H1 (cell line): ENCODE data around the gene GFAP. TPM values are rescaled to one million over a fixed set of nuclear protein-coding genes. Genes with fewer than 3 reads are reported as not detected.

Experiments used
- CTCF ChIA-PET: fragments of 300-600 bp; sonication (Branson Sonifier 250); formaldehyde crosslinking; loops from one replicate; lab custom pipeline; 2021; ENCODE audit not compliant: partially characterized antibody; lab: Charles Lee
- POLR2A ChIA-PET: fragments of 300-600 bp; sonication (Branson Sonifier 250); formaldehyde crosslinking; loops from one replicate; lab custom pipeline; 2021; ENCODE audit warnings: inconsistent platforms; ENCODE audit not compliant: partially characterized antibody; lab: Charles Lee
- DNase-seq, 2 experiments: peaks; one replicate each; pipeline versions ENCODE4 v3.0.0 to v3.0.0-alpha.2; 2010 to 2022; ENCODE audit warnings: low spot score in 2 of 2, low read depth in 1 of 2, mixed read lengths in 1 of 2
- FAIRE-seq: peaks from 2 replicates; lab custom pipeline; 2011; peaks lifted over from hg19 to GRCh38; lab: Jason Lieb, UNC
- H2AFZ ChIP-seq: 2 replicates; pipeline ENCODE4 v1.8.1; 2012; ENCODE audit warnings: low read length, inconsistent platforms
- H2AK5ac ChIP-seq: 2 replicates; pipeline ENCODE4 v1.6.1; 2013; ENCODE audit warnings: low read depth, low read length
- H2BK120ac ChIP-seq: replicated peaks from 2 replicates; pipeline ENCODE3; 2013; ENCODE audit warnings: low read depth, low read length, inconsistent platforms
- H2BK12ac ChIP-seq: 2 replicates; pipeline ENCODE4 v1.6.1; 2013; ENCODE audit warnings: low read depth, low read length
- H2BK15ac ChIP-seq: 2 replicates; pipeline ENCODE4 v1.6.1; 2013; ENCODE audit warnings: low read length
- H2BK20ac ChIP-seq: 2 replicates; pipeline ENCODE4 v1.6.1; 2013; ENCODE audit warnings: low read length
- H2BK5ac ChIP-seq: 2 replicates; pipeline ENCODE4 v1.6.1; 2013; ENCODE audit warnings: low read depth, low read length
- H3K14ac ChIP-seq: 2 replicates; pipeline ENCODE4 v1.6.1; 2013; ENCODE audit warnings: inconsistent platforms; ENCODE audit not compliant: insufficient read length
- H3K18ac ChIP-seq: 2 replicates; pipeline ENCODE4 v1.6.1; 2013; ENCODE audit warnings: low read length; ENCODE audit errors: extremely low read depth
- H3K23ac ChIP-seq: 2 replicates; pipeline ENCODE4 v1.6.1; 2013; ENCODE audit warnings: inconsistent platforms; ENCODE audit not compliant: insufficient read length
- H3K23me2 ChIP-seq: 2 replicates; pipeline ENCODE4 v1.6.1; 2013; ENCODE audit warnings: low read depth, low read length
- H3K27ac ChIP-seq: 2 replicates; pipeline ENCODE4 v1.6.1; 2011; ENCODE audit warnings: low read depth, low read length, inconsistent platforms
- H3K27me3 ChIP-seq, 4 experiments: replicated peaks in 1 of 4; 1 replicate in 1 of 4; 2 replicates in 3 of 4; pipeline versions ENCODE4 v1.6.1 to v1.8.1; 2011 to 2013; ENCODE audit warnings: low read length in 3 of 4, mild to moderate bottlenecking in 3 of 4, inconsistent platforms in 2 of 4, mixed read lengths in 2 of 4, moderate library complexity in 1 of 4; ENCODE audit not compliant: control insufficient read depth in 3 of 4, insufficient read depth in 3 of 4; ENCODE audit errors: extremely low read depth in 1 of 4
- H3K36me3 ChIP-seq, 4 experiments: 2 replicates each; pipeline versions ENCODE4 v1.6.1 to v1.8.1; 2011 to 2013; ENCODE audit warnings: mild to moderate bottlenecking in 4 of 4, low read length in 3 of 4, moderate library complexity in 2 of 4, control low read depth in 1 of 4, inconsistent platforms in 1 of 4; ENCODE audit not compliant: insufficient read depth in 4 of 4, control insufficient read depth in 2 of 4
- H3K4ac ChIP-seq: replicated peaks from 2 replicates; pipeline ENCODE3; 2013; ENCODE audit warnings: low read length, low read depth, mixed read lengths, inconsistent platforms; ENCODE audit not compliant: insufficient read length
- H3K4me1 ChIP-seq, 4 experiments: replicated peaks in 1 of 4; 1 replicate in 1 of 4; 2 replicates in 3 of 4; pipeline versions ENCODE4 v1.6.1 to v1.8.1; 2011 to 2013; ENCODE audit warnings: low read length in 3 of 4, inconsistent platforms in 2 of 4, mixed read lengths in 1 of 4; ENCODE audit not compliant: insufficient read depth in 4 of 4, control insufficient read depth in 3 of 4
- H3K4me2 ChIP-seq, 2 experiments: 2 replicates each; pipeline versions ENCODE4 v1.6.1 to v1.8.1; 2011 to 2013; ENCODE audit warnings: low read depth in 2 of 2, low read length in 2 of 2, control low read depth in 1 of 2, inconsistent platforms in 1 of 2, mild to moderate bottlenecking in 1 of 2; ENCODE audit not compliant: insufficient read depth in 1 of 2
- H3K4me3 ChIP-seq, 4 experiments: fragments of 200-600, 300-600 bp in 1 of 4; sonication (generic), shearing (Covaris generic), sonication (Bioruptor Twin) in 1 of 4; 2 replicates each; pipeline versions ENCODE4 v1.5.1 to v1.8.1; 2011 to 2016; ENCODE audit warnings: low read length in 4 of 4, low read depth in 3 of 4, control low read depth in 2 of 4, inconsistent platforms in 2 of 4, mild to moderate bottlenecking in 2 of 4, mixed read lengths in 1 of 4, moderate library complexity in 1 of 4; ENCODE audit not compliant: insufficient read depth in 2 of 4; ENCODE audit errors: extremely low read depth in 1 of 4
- H3K56ac ChIP-seq: replicated peaks from 2 replicates; pipeline ENCODE3; 2013; ENCODE audit warnings: low read depth, mild to moderate bottlenecking, mixed read lengths, low read length, inconsistent platforms; ENCODE audit not compliant: insufficient read length
- H3K79me1 ChIP-seq: 2 replicates; pipeline ENCODE4 v1.6.1; 2013; ENCODE audit warnings: low read depth, low read length, control low read depth
- H3K79me2 ChIP-seq, 2 experiments: 2 replicates each; pipeline versions ENCODE4 v1.6.1 to v1.8.1; 2012 to 2013; ENCODE audit warnings: low read length in 2 of 2, mild to moderate bottlenecking in 2 of 2, inconsistent platforms in 1 of 2; ENCODE audit not compliant: insufficient read depth in 2 of 2, control insufficient read depth in 1 of 2
- H3K9ac ChIP-seq, 4 experiments: replicated peaks in 1 of 4; 1 replicate in 1 of 4; 2 replicates in 3 of 4; pipeline versions ENCODE4 v1.6.1 to v1.8.1; 2011 to 2013; ENCODE audit warnings: low read depth in 3 of 4, low read length in 3 of 4, control low read depth in 2 of 4, mild to moderate bottlenecking in 2 of 4, moderate library complexity in 2 of 4, inconsistent platforms in 1 of 4; ENCODE audit errors: extremely low read depth in 1 of 4
- H3K9me3 ChIP-seq, 2 experiments: 2 replicates each; pipeline versions ENCODE4 v1.6.1 to v1.8.1; 2012 to 2013; ENCODE audit warnings: mild to moderate bottlenecking in 2 of 2, moderate library complexity in 2 of 2, control low read depth in 1 of 2, inconsistent platforms in 1 of 2, low read depth in 1 of 2, low read length in 1 of 2, mixed read lengths in 1 of 2; ENCODE audit not compliant: insufficient read depth in 2 of 2
- H4K20me1 ChIP-seq, 2 experiments: replicated peaks in 1 of 2; 2 replicates each; pipeline versions ENCODE3 to v1.8.1; 2011 to 2013; ENCODE audit warnings: inconsistent platforms in 2 of 2, low read length in 2 of 2, mild to moderate bottlenecking in 1 of 2; ENCODE audit not compliant: insufficient read depth in 2 of 2, control insufficient read depth in 1 of 2
- H4K5ac ChIP-seq: 2 replicates; pipeline ENCODE4 v1.6.1; 2013; ENCODE audit warnings: low read length, low read depth, mixed read lengths, inconsistent platforms; ENCODE audit not compliant: insufficient read length
- H4K8ac ChIP-seq: 2 replicates; pipeline ENCODE4 v1.8.0; 2013; ENCODE audit warnings: mild to moderate bottlenecking, moderate library complexity, low read length, inconsistent platforms; ENCODE audit not compliant: insufficient read depth; ENCODE audit errors: extremely low read depth
- H4K91ac ChIP-seq: replicated peaks from 2 replicates; pipeline ENCODE3; 2013; ENCODE audit warnings: low read length, mixed read lengths, inconsistent platforms; ENCODE audit not compliant: insufficient read length
- ASH2L ChIP-seq: fragments of 200-600, 300-600 bp; sonication (generic); IDR thresholded peaks from one replicate; pipeline ENCODE4 v1.7.1; 2017; ENCODE audit warnings: low read length
- CBX8 ChIP-seq: fragments of 300-800, 300-1000 bp; sonication (generic); IDR thresholded peaks from 2 replicates; pipeline ENCODE4 v1.7.1; 2016; ENCODE audit warnings: low read depth, low read length, borderline replicate concordance
- EZH2 ChIP-seq: fragments of 200-600 bp; sonication (generic); IDR thresholded peaks from 2 replicates; pipeline ENCODE4 v1.7.1; 2012; ENCODE audit warnings: low read depth, mild to moderate bottlenecking, moderate library complexity, low read length, inconsistent platforms; ENCODE audit not compliant: severe bottlenecking
- NANOG ChIP-seq: IDR thresholded peaks from 2 replicates; pipeline ENCODE4 v1.6.1; 2011; ENCODE audit warnings: low read length, low read depth, mild to moderate bottlenecking, inconsistent platforms; ENCODE audit not compliant: insufficient read depth, poor library complexity, severe bottlenecking
- POLR2AphosphoS5 ChIP-seq: IDR thresholded peaks from 2 replicates; pipeline ENCODE4 v1.6.1; 2011; ENCODE audit warnings: low read depth, low read length
- RAD21 ChIP-seq, 2 experiments: IDR thresholded peaks in 1 of 2; conservative IDR thresholded peaks in 1 of 2; 2 replicates each; pipeline ENCODE4 v1.6.1; 2011; ENCODE audit warnings: low read depth in 2 of 2, low read length in 2 of 2, improper control_type of control experiment in 1 of 2, inconsistent platforms in 1 of 2, mild to moderate bottlenecking in 1 of 2, moderate library complexity in 1 of 2
- SIN3A ChIP-seq, 2 experiments: IDR thresholded peaks in 1 of 2; conservative IDR thresholded peaks in 1 of 2; 2 replicates each; pipeline ENCODE4 v1.6.1; 2011 to 2012; ENCODE audit warnings: low read length in 2 of 2, improper control_type of control experiment in 1 of 2, low read depth in 1 of 2, mild to moderate bottlenecking in 1 of 2
- SIRT6 ChIP-seq: IDR thresholded peaks from one replicate; pipeline ENCODE4 v1.7.1; 2012; ENCODE audit warnings: low read length, inconsistent platforms
- SP2 ChIP-seq: IDR thresholded peaks from 2 replicates; pipeline ENCODE4 v1.6.1; 2012; ENCODE audit warnings: mild to moderate bottlenecking, low read length, inconsistent platforms
- WGBS, 2 experiments: shearing (Covaris generic) in 1 of 2; methylation state at CpG; one replicate each; pipeline versions ENCODE4 v1.1.6 to v1.1.7; 2013 to 2015; ENCODE audit warnings: low lambda C conversion rate in 2 of 2, mixed read lengths in 2 of 2, inconsistent platforms in 1 of 2, low coverage in 1 of 2, missing lambda C conversion rate in 1 of 2; ENCODE audit not compliant: insufficient replicate concordance in 2 of 2, insufficient coverage in 1 of 2, insufficient read length in 1 of 2; ENCODE audit errors: extremely low coverage in 1 of 2, missing lambda C conversion rate in 1 of 2; 5-methylcytosine and 5-hydroxymethylcytosine counted together
- polyA plus RNA-seq, 7 experiments: library from polyadenylated mRNA; depleted of rRNA in 3 of 7; stranded (reverse) in 5 of 7; unstranded in 2 of 7; fragments of >200 nt in 5 of 7; fragments of 200-250 nt in 2 of 7; gene quantifications; 1 replicate in 5 of 7; 2 replicates in 1 of 7; 4 replicates in 1 of 7; pipeline versions ENCODE4 v1.2.1 to v1.2.3, GENCODE V29; 2011 to 2013; ENCODE audit warnings: missing spikeins in 2 of 7, mixed read lengths in 2 of 7
- total RNA-seq: library from RNA; stranded (reverse); fragmentation: NEBNext Ultra II Directional; extraction: Animal tissue kit (Norgen Biotek cat#: 25700); gene quantifications from 2 replicates; pipeline ENCODE4 v1.2.1, GENCODE V29; 2021
- TF ChIP-seq, protein P1 (sequence below): IDR thresholded peaks from 2 replicates; pipeline ENCODE4 v1.6.1; 2011; ENCODE audit warnings: low read length, improper control_type of control experiment
- TF ChIP-seq, protein P2 (sequence below): IDR thresholded peaks from 2 replicates; pipeline ENCODE4 v1.6.1; 2012; ENCODE audit warnings: inconsistent platforms

Gene GFAP
- total and polyA plus RNA-seq, 2 of the 8 experiments (the other 6 are each of a cell fraction or from before 2014, with no cell fraction given) = 1.3 to 1.5 TPM

DNA sequence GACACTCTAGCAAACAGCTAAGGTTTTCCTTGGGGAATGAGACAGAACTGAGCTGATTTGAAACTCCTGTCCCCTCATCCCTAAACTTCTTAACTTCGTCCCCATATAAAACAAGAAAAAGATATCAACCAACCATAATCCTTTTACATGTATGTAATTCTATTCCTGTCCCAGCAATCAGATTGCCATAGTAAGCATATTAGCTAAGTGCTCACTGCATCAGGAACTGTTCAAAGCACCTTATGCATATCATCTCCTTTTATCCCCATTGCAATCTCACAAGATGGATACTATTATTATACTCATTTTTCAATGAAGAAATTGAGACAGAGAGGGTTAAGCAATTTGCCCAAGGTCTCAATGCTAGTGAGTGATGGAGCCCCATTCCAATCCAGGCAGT is 25.5 kb upstream of the GFAP start:
- Histone ChIP-seq H2AFZ (no peak overlapping the region), H4K20me1 (peaks cover 4% of the 10 kb centered on the region in 2 experiments), H3K23me2 (no peaks in the 10 kb centered on the region), H2BK5ac (no peak overlapping the region), H3K36me3 (peaks cover 0 to 13% (median 6%) of the 10 kb centered on the region in 4 experiments; a peak in 5 of 8 replicates), H3K79me2 (peaks cover 3 to 62% of the 10 kb centered on the region in 2 experiments), H3K9ac (no peak overlapping the region), H3K4ac (no peak overlapping the region), H2AK5ac (no peak overlapping the region), H4K8ac (no peak overlapping the region), H3K18ac (no peak overlapping the region), H3K27ac (no peak overlapping the region), H3K4me2 (no peak overlapping the region), H2BK15ac (no peak overlapping the region), H2BK20ac (no peak overlapping the region), H4K91ac (no peak overlapping the region), H3K23ac (no peak overlapping the region), H3K14ac (no peak overlapping the region), H3K4me3 (no peak overlapping the region), H2BK120ac (no peak overlapping the region), H2BK12ac (no peak overlapping the region), H3K4me1 (0 out of 7 replicates have a peak, but pooled peaks cover 0 to 2% (median 0%) of the 10 kb centered on the region in 4 experiments), H3K27me3 (no peaks in the 10 kb centered on the region), H3K56ac (no peak overlapping the region), H4K5ac (no peak overlapping the region), H3K9me3 (no peaks in the 10 kb centered on the region), H3K79me1 (peaks cover 4% of the 10 kb centered on the region; the same call in 1 of the 2 replicates)
- DNase-seq = no peak
- ChIA-PET POLR2A (interaction anchor here (1.0 to 5.0 kb wide), 6 partner anchors 13 to 100 kb away, joined by 3 to 25 read pairs (median 4); no protein-coding TSS in a partner anchor), CTCF (interaction anchor here (0.9 to 3.5 kb wide), 8 partner anchors 11 to 81 kb away, joined by 3 to 15 read pairs (median 5); no protein-coding TSS in a partner anchor)
- no peak for FAIRE-seq
- 94 to 100% methylated on average over 1 of the region's 1 CpG for WGBS, 2 experiments
- TF ChIP-seq NANOG (no peak), ASH2L (no peak), SP2 (no peak), SIN3A (conservative IDR thresholded peaks at IDR 0.05 in 1 of 2, IDR thresholded peaks at IDR 0.05 in 1 of 2; ENCODE audit: low read depth in 1 of 2, low read length in 2 of 2) (no peak), CBX8 (no peak), POLR2AphosphoS5 (no peak), EZH2 (no peak), RAD21 (IDR thresholded peaks at IDR 0.05 in 1 of 2, conservative IDR thresholded peaks at IDR 0.05 in 1 of 2; ENCODE audit: low read depth in 2 of 2, low read length in 2 of 2) (no peak), SIRT6 (no peak)
- TF ChIP-seq, protein P1, sequence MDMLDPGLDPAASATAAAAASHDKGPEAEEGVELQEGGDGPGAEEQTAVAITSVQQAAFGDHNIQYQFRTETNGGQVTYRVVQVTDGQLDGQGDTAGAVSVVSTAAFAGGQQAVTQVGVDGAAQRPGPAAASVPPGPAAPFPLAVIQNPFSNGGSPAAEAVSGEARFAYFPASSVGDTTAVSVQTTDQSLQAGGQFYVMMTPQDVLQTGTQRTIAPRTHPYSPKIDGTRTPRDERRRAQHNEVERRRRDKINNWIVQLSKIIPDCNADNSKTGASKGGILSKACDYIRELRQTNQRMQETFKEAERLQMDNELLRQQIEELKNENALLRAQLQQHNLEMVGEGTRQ = no peak
- TF ChIP-seq, protein P2, sequence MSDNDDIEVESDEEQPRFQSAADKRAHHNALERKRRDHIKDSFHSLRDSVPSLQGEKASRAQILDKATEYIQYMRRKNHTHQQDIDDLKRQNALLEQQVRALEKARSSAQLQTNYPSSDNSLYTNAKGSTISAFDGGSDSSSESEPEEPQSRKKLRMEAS = no peak
